ENCODE data around the gene COL13A1.
A peak's percentile ranks its signal among the peaks of the same experiment; 100 is the strongest.

The COL13A1 gene

GRCh38 chr10:69908124-69908523, 106.4 kb downstream of the COL13A1 start:
- no peak for DNase-seq
- Histone ChIP-seq H3K4me1 (ENCODE audit: control insufficient read depth, insufficient read depth, low read length, poor library complexity, severe bottlenecking) (no peaks in the 10 kb centered on the region), H3K36me3 (ENCODE audit: control insufficient read depth, insufficient read depth, low read length) (no peaks in the 10 kb centered on the region), H3K27me3 (replicated peaks; ENCODE audit: control insufficient read depth, insufficient read depth, low read length, poor library complexity, severe bottlenecking) (no peaks in the 10 kb centered on the region), H3K9me3 (ENCODE audit: control insufficient read depth, low read length) (no peaks in the 10 kb centered on the region), H3K4me3 (ENCODE audit: insufficient read depth, low read depth, low read length, poor library complexity, severe bottlenecking) (no peak overlapping the region), H3K27ac (ENCODE audit: insufficient read depth, low read length, poor library complexity, severe bottlenecking) (no peak overlapping the region)

- no peaks in the 10 kb centered on the region for H3K36me3 ChIP-seq (ENCODE audit: control insufficient read depth, insufficient read depth, low read length)
- DNase-seq = no peak
- H3K27me3 ChIP-seq (replicated peaks; ENCODE audit: control insufficient read depth, insufficient read depth, low read length, poor library complexity, severe bottlenecking) = no peaks in the 10 kb centered on the region
- no peak overlapping the region for H3K4me3 ChIP-seq (ENCODE audit: insufficient read depth, low read depth, low read length, poor library complexity, severe bottlenecking)
- no peaks in the 10 kb centered on the region for H3K4me1 ChIP-seq (ENCODE audit: control insufficient read depth, insufficient read depth, low read length, poor library complexity, severe bottlenecking)
- H3K9me3 ChIP-seq (ENCODE audit: control insufficient read depth, low read length) = no peaks in the 10 kb centered on the region
- no peak overlapping the region for H3K27ac ChIP-seq (ENCODE audit: insufficient read depth, low read length, poor library complexity, severe bottlenecking)
Measured at GRCh38 chr10:69910561-69910960, 108.9 kb downstream of the COL13A1 start.

- H3K4me1 ChIP-seq (ENCODE audit: control insufficient read depth, insufficient read depth, low read length, poor library complexity, severe bottlenecking) = no peaks in the 10 kb centered on the region
- H3K36me3 ChIP-seq (ENCODE audit: control insufficient read depth, insufficient read depth, low read length) = no peaks in the 10 kb centered on the region
- no peaks in the 10 kb centered on the region for H3K27me3 ChIP-seq (replicated peaks; ENCODE audit: control insufficient read depth, insufficient read depth, low read length, poor library complexity, severe bottlenecking)
- H3K9me3 ChIP-seq (ENCODE audit: control insufficient read depth, low read length) = no peaks in the 10 kb centered on the region
- no peak overlapping the region for H3K27ac ChIP-seq (ENCODE audit: insufficient read depth, low read length, poor library complexity, severe bottlenecking)
- H3K4me3 ChIP-seq (ENCODE audit: insufficient read depth, low read depth, low read length, poor library complexity, severe bottlenecking) = no peak overlapping the region
- no peak for DNase-seq
Measured at GRCh38 chr10:69911613-69912528, 110.2 kb downstream of the COL13A1 start.

GRCh38 chr10:69912589-69912988, 110.9 kb downstream of the COL13A1 start:
- no peaks in the 10 kb centered on the region for H3K4me1 ChIP-seq (ENCODE audit: control insufficient read depth, insufficient read depth, low read length, poor library complexity, severe bottlenecking)
- no peak for DNase-seq
- H3K27ac ChIP-seq (ENCODE audit: insufficient read depth, low read length, poor library complexity, severe bottlenecking) = no peak overlapping the region
- H3K9me3 ChIP-seq (ENCODE audit: control insufficient read depth, low read length) = no peaks in the 10 kb centered on the region
- H3K36me3 ChIP-seq (ENCODE audit: control insufficient read depth, insufficient read depth, low read length) = no peaks in the 10 kb centered on the region
- no peaks in the 10 kb centered on the region for H3K27me3 ChIP-seq (replicated peaks; ENCODE audit: control insufficient read depth, insufficient read depth, low read length, poor library complexity, severe bottlenecking)
- H3K4me3 ChIP-seq (ENCODE audit: insufficient read depth, low read depth, low read length, poor library complexity, severe bottlenecking) = no peak overlapping the region

GRCh38 chr10:69913606-69914382, 112.1 kb downstream of the COL13A1 start:
- no peaks in the 10 kb centered on the region for H3K9me3 ChIP-seq (ENCODE audit: control insufficient read depth, low read length)
- H3K36me3 ChIP-seq (ENCODE audit: control insufficient read depth, insufficient read depth, low read length) = no peaks in the 10 kb centered on the region
- H3K4me1 ChIP-seq (ENCODE audit: control insufficient read depth, insufficient read depth, low read length, poor library complexity, severe bottlenecking) = no peaks in the 10 kb centered on the region
- H3K27me3 ChIP-seq (replicated peaks; ENCODE audit: control insufficient read depth, insufficient read depth, low read length, poor library complexity, severe bottlenecking) = no peaks in the 10 kb centered on the region
- no peak overlapping the region for H3K27ac ChIP-seq (ENCODE audit: insufficient read depth, low read length, poor library complexity, severe bottlenecking)
- DNase-seq = no peak
- no peak overlapping the region for H3K4me3 ChIP-seq (ENCODE audit: insufficient read depth, low read depth, low read length, poor library complexity, severe bottlenecking)

GRCh38 chr10:69914398-69915214, 112.9 kb downstream of the COL13A1 start:
- no peaks in the 10 kb centered on the region for H3K9me3 ChIP-seq (ENCODE audit: control insufficient read depth, low read length)
- H3K36me3 ChIP-seq (ENCODE audit: control insufficient read depth, insufficient read depth, low read length) = no peaks in the 10 kb centered on the region
- H3K4me1 ChIP-seq (ENCODE audit: control insufficient read depth, insufficient read depth, low read length, poor library complexity, severe bottlenecking) = no peaks in the 10 kb centered on the region
- peak; percentile 3 to 18 (median 6) for DNase-seq
- H3K27ac ChIP-seq (ENCODE audit: insufficient read depth, low read length, poor library complexity, severe bottlenecking) = no peak overlapping the region
- no peak overlapping the region for H3K4me3 ChIP-seq (ENCODE audit: insufficient read depth, low read depth, low read length, poor library complexity, severe bottlenecking)
- no peaks in the 10 kb centered on the region for H3K27me3 ChIP-seq (replicated peaks; ENCODE audit: control insufficient read depth, insufficient read depth, low read length, poor library complexity, severe bottlenecking)

- Histone ChIP-seq H3K4me3 (ENCODE audit: insufficient read depth, low read depth, low read length, poor library complexity, severe bottlenecking) (no peak overlapping the region), H3K27ac (ENCODE audit: insufficient read depth, low read length, poor library complexity, severe bottlenecking) (no peak overlapping the region), H3K4me1 (ENCODE audit: control insufficient read depth, insufficient read depth, low read length, poor library complexity, severe bottlenecking) (no peaks in the 10 kb centered on the region), H3K27me3 (replicated peaks; ENCODE audit: control insufficient read depth, insufficient read depth, low read length, poor library complexity, severe bottlenecking) (no peaks in the 10 kb centered on the region), H3K9me3 (ENCODE audit: control insufficient read depth, low read length) (no peaks in the 10 kb centered on the region), H3K36me3 (ENCODE audit: control insufficient read depth, insufficient read depth, low read length) (no peaks in the 10 kb centered on the region)
- no peak for DNase-seq
Measured at GRCh38 chr10:69915215-69915560, 113.5 kb downstream of the COL13A1 start.

- H3K27me3 ChIP-seq (replicated peaks; ENCODE audit: control insufficient read depth, insufficient read depth, low read length, poor library complexity, severe bottlenecking) = no peaks in the 10 kb centered on the region
- H3K4me1 ChIP-seq (ENCODE audit: control insufficient read depth, insufficient read depth, low read length, poor library complexity, severe bottlenecking) = no peaks in the 10 kb centered on the region
Measured at GRCh38 chr10:69916118-69916517, 114.4 kb downstream of the COL13A1 start.

GRCh38 chr10:69918036-69918435, 116.3 kb downstream of the COL13A1 start:
- Histone ChIP-seq H3K36me3 (ENCODE audit: control insufficient read depth, insufficient read depth, low read length) (no peaks in the 10 kb centered on the region), H3K4me1 (ENCODE audit: control insufficient read depth, insufficient read depth, low read length, poor library complexity, severe bottlenecking) (no peaks in the 10 kb centered on the region), H3K4me3 (ENCODE audit: insufficient read depth, low read depth, low read length, poor library complexity, severe bottlenecking) (no peak overlapping the region), H3K27ac (ENCODE audit: insufficient read depth, low read length, poor library complexity, severe bottlenecking) (no peak overlapping the region), H3K9me3 (ENCODE audit: control insufficient read depth, low read length) (no peaks in the 10 kb centered on the region), H3K27me3 (replicated peaks; ENCODE audit: control insufficient read depth, insufficient read depth, low read length, poor library complexity, severe bottlenecking) (no peaks in the 10 kb centered on the region)
- no peak for DNase-seq

More at GRCh38 chr10:69916118-69916517, 114.4 kb downstream of the COL13A1 start:
- Histone ChIP-seq H3K27ac (ENCODE audit: insufficient read depth, low read length, poor library complexity, severe bottlenecking) (no peak overlapping the region), H3K9me3 (ENCODE audit: control insufficient read depth, low read length) (no peaks in the 10 kb centered on the region), H3K36me3 (ENCODE audit: control insufficient read depth, insufficient read depth, low read length) (no peaks in the 10 kb centered on the region), H3K4me3 (ENCODE audit: insufficient read depth, low read depth, low read length, poor library complexity, severe bottlenecking) (no peak overlapping the region)
- DNase-seq = no peak
